Liver (tissue), 9 donors: ENCODE data around the gene PIK3CG. TPM values are rescaled to one million over a fixed set of nuclear protein-coding genes. Genes with fewer than 3 reads are reported as not detected.

Source experiments
- DNase-seq: peaks from one replicate; pipeline ENCODE4 v3.0.0-alpha.2; 2017; ENCODE audit warnings: low spot score
- H3K27ac ChIP-seq, 2 donors: one replicate each; pipeline ENCODE4 v1.7.0; 2013; ENCODE audit warnings: inconsistent platforms in 2 of 2, low read length in 2 of 2, control low read depth in 1 of 2, low read depth in 1 of 2, mild to moderate bottlenecking in 1 of 2
- H3K27me3 ChIP-seq, 4 donors: one replicate each; pipeline versions ENCODE4 v1.6.1 to v1.7.0; 2013; ENCODE audit warnings: low read length in 3 of 4, inconsistent platforms in 1 of 4, mild to moderate bottlenecking in 1 of 4, moderate library complexity in 1 of 4; ENCODE audit not compliant: control insufficient read depth in 4 of 4, insufficient read depth in 4 of 4
- H3K36me3 ChIP-seq, 4 donors: one replicate each; pipeline versions ENCODE4 v1.6.1 to v1.7.0; 2013; ENCODE audit warnings: low read length in 3 of 4, mild to moderate bottlenecking in 3 of 4, low read depth in 1 of 4, moderate library complexity in 1 of 4; ENCODE audit not compliant: control insufficient read depth in 4 of 4, insufficient read depth in 3 of 4
- H3K4me1 ChIP-seq, 4 donors: one replicate each; pipeline versions ENCODE4 v1.6.1 to v1.7.0; 2013; ENCODE audit warnings: low read length in 3 of 4, mild to moderate bottlenecking in 3 of 4, moderate library complexity in 1 of 4; ENCODE audit not compliant: control insufficient read depth in 4 of 4, insufficient read depth in 4 of 4
- H3K4me3 ChIP-seq, 3 donors: one replicate each; pipeline versions ENCODE4 v1.6.1 to v1.7.0; 2013; ENCODE audit warnings: low read length in 3 of 3, control low read depth in 1 of 3, low read depth in 1 of 3, mild to moderate bottlenecking in 1 of 3
- H3K9ac ChIP-seq, 2 donors: one replicate each; pipeline ENCODE4 v1.7.0; 2013; ENCODE audit warnings: low read length in 2 of 2, mild to moderate bottlenecking in 2 of 2, moderate library complexity in 2 of 2, control low read depth in 1 of 2, low read depth in 1 of 2
- H3K9me3 ChIP-seq, 4 donors: one replicate each; pipeline versions ENCODE4 v1.6.1 to v1.7.0; 2013; ENCODE audit warnings: low read length in 3 of 4; ENCODE audit not compliant: control insufficient read depth in 4 of 4
- FOXA1 ChIP-seq: IDR thresholded peaks from 2 replicates; pipeline ENCODE4 v1.6.1; 2016; ENCODE audit warnings: antibody characterized with exemption
- FOXA2 ChIP-seq: IDR thresholded peaks from 2 replicates; pipeline ENCODE4 v1.6.1; 2016; ENCODE audit warnings: antibody characterized with exemption
- GABPA ChIP-seq, 2 donors: IDR thresholded peaks in 1 of 2; conservative IDR thresholded peaks in 1 of 2; 2 replicates each; pipeline ENCODE4 v1.6.1; 2016; ENCODE audit warnings: antibody characterized with exemption in 2 of 2, mild to moderate bottlenecking in 1 of 2, moderate library complexity in 1 of 2
- HNF4A ChIP-seq, 2 donors: conservative IDR thresholded peaks; 2 replicates each; pipeline ENCODE4 v1.6.1; 2016; ENCODE audit warnings: antibody characterized with exemption in 2 of 2, mild to moderate bottlenecking in 2 of 2
- HNF4G ChIP-seq: IDR thresholded peaks from 2 replicates; pipeline ENCODE4 v1.6.1; 2016; ENCODE audit warnings: antibody characterized with exemption
- JUND ChIP-seq, 2 donors: IDR thresholded peaks; 2 replicates each; pipeline ENCODE4 v1.6.1; 2016; ENCODE audit warnings: antibody characterized with exemption in 2 of 2
- NR2F2 ChIP-seq: IDR thresholded peaks from 2 replicates; pipeline ENCODE4 v1.6.1; 2016; ENCODE audit warnings: antibody characterized with exemption
- RAD21 ChIP-seq, 2 donors: IDR thresholded peaks; 2 replicates each; pipeline ENCODE4 v1.6.1; 2016; ENCODE audit warnings: antibody characterized with exemption in 2 of 2, mild to moderate bottlenecking in 2 of 2
- RXRA ChIP-seq, 2 donors: IDR thresholded peaks; 2 replicates each; pipeline ENCODE4 v1.6.1; 2017 to 2018; ENCODE audit warnings: antibody characterized with exemption in 2 of 2, mild to moderate bottlenecking in 1 of 2
- SP1 ChIP-seq: IDR thresholded peaks from 2 replicates; pipeline ENCODE4 v1.6.1; 2018; ENCODE audit warnings: antibody characterized with exemption, mild to moderate bottlenecking
- TAF1 ChIP-seq: conservative IDR thresholded peaks from 2 replicates; pipeline ENCODE4 v1.6.1; 2016; ENCODE audit warnings: antibody characterized with exemption, mild to moderate bottlenecking
- YY1 ChIP-seq: IDR thresholded peaks from 2 replicates; pipeline ENCODE4 v1.6.1; 2016; ENCODE audit warnings: antibody characterized with exemption, mild to moderate bottlenecking
- WGBS: extraction: QIAGEN DNeasy Blood & Tissue Kit; methylation state at CpG from one replicate; pipeline ENCODE4 v1.1.7; 2013; 5-methylcytosine and 5-hydroxymethylcytosine counted together
- polyA plus RNA-seq, 2 donors: library from polyadenylated mRNA; stranded (reverse) in 1 of 2; unstranded in 1 of 2; fragments of 200-250 nt in 1 of 2; fragments of >200 nt in 1 of 2; fragmentation: Nextera tagmentation in 1 of 2; extraction: Ambion mirVana in 1 of 2; gene quantifications; one replicate each; pipeline versions ENCODE4 v1.2.1 to v1.2.3, GENCODE V29; 2013 to 2015
- total RNA-seq, 2 donors: library from RNA; depleted of rRNA; stranded (reverse); fragments of >200 nt; gene quantifications; one replicate each; pipeline ENCODE4 v1.2.3, GENCODE V29; 2014
- TF ChIP-seq, protein P1 (sequence below): IDR thresholded peaks from 2 replicates; pipeline ENCODE4 v1.6.1; 2016; ENCODE audit warnings: antibody characterized with exemption
- TF ChIP-seq, protein P2 (sequence below): IDR thresholded peaks from 2 replicates; pipeline ENCODE4 v1.6.1; 2016; ENCODE audit warnings: antibody characterized with exemption
- TF ChIP-seq, protein P3 (sequence below): IDR thresholded peaks from 2 replicates; pipeline ENCODE4 v1.6.1; 2016; ENCODE audit warnings: antibody characterized with exemption
- TF ChIP-seq, protein P4 (sequence below): fragments of 150-350 bp; IDR thresholded peaks from 2 replicates; pipeline ENCODE4 v1.5.1; 2017; ENCODE audit warnings: improper control_type of control experiment, low read depth, low read length; ENCODE audit not compliant: missing input control
- donor health status: healthy.
- donor health status: healthy.
- donor health status: healthy.
- donor health status: healthy.
- donor health status: healthy.

The PIK3CG gene
- total and polyA plus RNA-seq, 4 donors = 0.36 to 4.1 (median 1.3) TPM

DNA sequence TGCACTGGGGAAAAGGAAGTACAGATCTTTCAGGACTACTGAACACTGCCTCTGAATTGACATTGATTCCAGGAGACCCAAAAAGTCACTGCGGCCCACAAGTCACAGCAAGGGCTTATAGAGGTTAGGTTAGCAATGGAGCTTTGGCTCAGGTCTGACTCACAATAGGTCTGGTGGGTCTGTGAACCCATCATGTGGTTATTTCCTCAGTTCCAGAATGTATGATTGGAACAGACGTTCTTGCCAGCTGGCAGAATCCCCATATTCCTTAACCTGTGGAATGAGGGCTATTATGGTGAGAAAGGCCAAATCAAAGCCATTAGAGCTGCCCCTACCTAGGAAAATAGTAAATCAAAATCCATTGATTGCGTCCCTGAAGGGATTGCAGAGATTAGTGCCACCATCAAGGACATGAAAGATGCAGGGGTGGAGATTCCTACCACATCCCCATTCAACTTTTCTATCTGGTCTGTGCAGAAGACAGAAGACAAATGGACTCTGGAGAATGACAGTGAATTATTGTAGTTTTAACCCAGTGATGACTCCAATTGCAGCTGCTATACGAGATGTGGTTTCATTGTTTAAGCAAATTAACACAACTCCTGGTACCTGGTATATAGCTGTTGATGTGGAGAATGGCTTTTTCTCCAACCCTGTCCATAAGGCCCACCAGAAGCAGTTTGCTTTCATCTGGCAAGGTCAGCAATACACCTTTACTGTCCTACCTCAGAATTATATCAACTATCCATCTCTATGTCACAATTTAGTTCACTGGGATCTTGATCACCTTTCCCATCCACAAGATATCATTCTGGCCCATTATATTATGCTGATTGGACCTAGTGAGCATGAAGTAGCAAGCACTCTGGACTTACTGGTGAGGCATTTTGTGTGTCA is 44.5 kb upstream of the PIK3CG start:
- no peak for DNase-seq
- no peak overlapping the region for H3K9ac ChIP-seq
- H3K27me3 ChIP-seq = no peaks in the 10 kb centered on the region
- TF ChIP-seq HNF4A (conservative IDR thresholded peaks at IDR 0.05) = no peak
- no peaks in the 10 kb centered on the region for H3K4me1 ChIP-seq
- H3K9me3 ChIP-seq = no peaks in the 10 kb centered on the region
- H3K27ac ChIP-seq = no peak overlapping the region
- H3K36me3 ChIP-seq = no peaks in the 10 kb centered on the region
- WGBS = 82% methylated on average over 4 of the region's 4 CpGs
- H3K4me3 ChIP-seq = no peak overlapping the region

DNA sequence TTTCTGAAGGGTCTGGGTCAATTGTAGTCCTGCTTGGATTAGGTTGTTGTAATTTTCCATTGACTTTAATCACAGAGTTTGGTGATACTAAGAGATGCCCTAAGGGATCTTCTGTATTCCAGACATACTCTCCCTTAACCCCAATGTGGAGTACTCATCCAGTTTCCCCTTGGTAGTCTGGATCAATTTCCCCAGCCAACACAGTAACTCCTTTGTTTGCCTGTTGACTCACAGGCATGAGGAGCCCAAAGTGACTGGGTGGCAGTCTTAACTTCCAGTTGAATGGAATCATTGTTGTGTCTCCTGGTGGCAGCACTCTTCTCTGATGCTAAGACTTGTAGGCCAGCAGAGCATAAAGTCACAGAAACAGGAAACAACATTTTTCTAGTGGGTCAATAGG is 41.5 kb upstream of the PIK3CG start:
- TF ChIP-seq JUND (IDR thresholded peaks at IDR 0.05) (no peak), GABPA (IDR thresholded peaks at IDR 0.05 in 1 of 2, conservative IDR thresholded peaks at IDR 0.05 in 1 of 2) (no peak), NR2F2 (no peak), RAD21 (IDR thresholded peaks at IDR 0.05) (no peak), SP1 (no peak), HNF4G (no peak), HNF4A (conservative IDR thresholded peaks at IDR 0.05) (no peak), FOXA2 (no peak), TAF1 (no peak), RXRA (IDR thresholded peaks at IDR 0.05) (no peak), FOXA1 (no peak), YY1 (no peak)
- TF ChIP-seq, protein P1, sequence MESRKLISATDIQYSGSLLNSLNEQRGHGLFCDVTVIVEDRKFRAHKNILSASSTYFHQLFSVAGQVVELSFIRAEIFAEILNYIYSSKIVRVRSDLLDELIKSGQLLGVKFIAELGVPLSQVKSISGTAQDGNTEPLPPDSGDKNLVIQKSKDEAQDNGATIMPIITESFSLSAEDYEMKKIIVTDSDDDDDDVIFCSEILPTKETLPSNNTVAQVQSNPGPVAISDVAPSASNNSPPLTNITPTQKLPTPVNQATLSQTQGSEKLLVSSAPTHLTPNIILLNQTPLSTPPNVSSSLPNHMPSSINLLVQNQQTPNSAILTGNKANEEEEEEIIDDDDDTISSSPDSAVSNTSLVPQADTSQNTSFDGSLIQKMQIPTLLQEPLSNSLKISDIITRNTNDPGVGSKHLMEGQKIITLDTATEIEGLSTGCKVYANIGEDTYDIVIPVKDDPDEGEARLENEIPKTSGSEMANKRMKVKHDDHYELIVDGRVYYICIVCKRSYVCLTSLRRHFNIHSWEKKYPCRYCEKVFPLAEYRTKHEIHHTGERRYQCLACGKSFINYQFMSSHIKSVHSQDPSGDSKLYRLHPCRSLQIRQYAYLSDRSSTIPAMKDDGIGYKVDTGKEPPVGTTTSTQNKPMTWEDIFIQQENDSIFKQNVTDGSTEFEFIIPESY = no peak
- TF ChIP-seq, protein P2, sequence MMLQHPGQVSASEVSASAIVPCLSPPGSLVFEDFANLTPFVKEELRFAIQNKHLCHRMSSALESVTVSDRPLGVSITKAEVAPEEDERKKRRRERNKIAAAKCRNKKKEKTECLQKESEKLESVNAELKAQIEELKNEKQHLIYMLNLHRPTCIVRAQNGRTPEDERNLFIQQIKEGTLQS = no peak
- Histone ChIP-seq H3K9me3 (no peaks in the 10 kb centered on the region), H3K27me3 (no peaks in the 10 kb centered on the region), H3K36me3 (no peaks in the 10 kb centered on the region), H3K4me3 (no peak overlapping the region), H3K27ac (no peak overlapping the region), H3K4me1 (no peaks in the 10 kb centered on the region), H3K9ac (no peak overlapping the region)
- no peak for DNase-seq

DNA sequence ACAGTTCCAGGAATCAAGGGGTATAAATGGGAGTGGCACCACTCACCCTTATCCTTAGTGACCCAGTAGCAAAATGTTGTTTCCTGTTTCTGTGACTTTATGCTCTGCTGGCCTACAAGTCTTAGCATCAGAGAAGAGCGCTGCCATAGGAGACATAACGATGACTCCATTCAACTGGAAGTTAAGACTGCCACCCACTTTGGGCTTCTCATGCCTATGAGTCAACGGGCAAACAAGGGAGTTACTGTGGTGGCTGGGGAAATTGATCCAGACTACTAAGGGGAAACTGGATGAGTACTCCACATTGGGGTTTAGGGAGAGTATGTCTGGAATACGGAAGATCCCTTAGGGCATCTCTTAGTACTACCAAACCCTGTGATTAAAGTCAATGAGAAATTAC is 40.6 kb upstream of the PIK3CG start:
- 91% methylated on average over 4 of the region's 4 CpGs for WGBS
- H3K9me3 ChIP-seq = peaks cover 0 to 5% (median 3%) of the 10 kb centered on the region in 4 donors

More for the DNA sequence above, 40.6 kb upstream of the PIK3CG start:
- DNase-seq = no peak
- H3K27ac ChIP-seq = no peak overlapping the region
- H3K4me3 ChIP-seq = no peak overlapping the region
- H3K36me3 ChIP-seq = no peaks in the 10 kb centered on the region
- TF ChIP-seq FOXA1 (no peak), GABPA (IDR thresholded peaks at IDR 0.05 in 1 of 2, conservative IDR thresholded peaks at IDR 0.05 in 1 of 2) (no peak), TAF1 (no peak), NR2F2 (no peak), YY1 (no peak), HNF4A (conservative IDR thresholded peaks at IDR 0.05) (no peak)
- TF ChIP-seq, protein P3, sequence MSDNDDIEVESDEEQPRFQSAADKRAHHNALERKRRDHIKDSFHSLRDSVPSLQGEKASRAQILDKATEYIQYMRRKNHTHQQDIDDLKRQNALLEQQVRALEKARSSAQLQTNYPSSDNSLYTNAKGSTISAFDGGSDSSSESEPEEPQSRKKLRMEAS = no peak
- TF ChIP-seq, protein P4, sequence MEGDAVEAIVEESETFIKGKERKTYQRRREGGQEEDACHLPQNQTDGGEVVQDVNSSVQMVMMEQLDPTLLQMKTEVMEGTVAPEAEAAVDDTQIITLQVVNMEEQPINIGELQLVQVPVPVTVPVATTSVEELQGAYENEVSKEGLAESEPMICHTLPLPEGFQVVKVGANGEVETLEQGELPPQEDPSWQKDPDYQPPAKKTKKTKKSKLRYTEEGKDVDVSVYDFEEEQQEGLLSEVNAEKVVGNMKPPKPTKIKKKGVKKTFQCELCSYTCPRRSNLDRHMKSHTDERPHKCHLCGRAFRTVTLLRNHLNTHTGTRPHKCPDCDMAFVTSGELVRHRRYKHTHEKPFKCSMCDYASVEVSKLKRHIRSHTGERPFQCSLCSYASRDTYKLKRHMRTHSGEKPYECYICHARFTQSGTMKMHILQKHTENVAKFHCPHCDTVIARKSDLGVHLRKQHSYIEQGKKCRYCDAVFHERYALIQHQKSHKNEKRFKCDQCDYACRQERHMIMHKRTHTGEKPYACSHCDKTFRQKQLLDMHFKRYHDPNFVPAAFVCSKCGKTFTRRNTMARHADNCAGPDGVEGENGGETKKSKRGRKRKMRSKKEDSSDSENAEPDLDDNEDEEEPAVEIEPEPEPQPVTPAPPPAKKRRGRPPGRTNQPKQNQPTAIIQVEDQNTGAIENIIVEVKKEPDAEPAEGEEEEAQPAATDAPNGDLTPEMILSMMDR = no peak
- TF ChIP-seq, protein P2 = no peak
- TF ChIP-seq, protein P1 = no peak
- H3K9ac ChIP-seq = no peak overlapping the region
- no peaks in the 10 kb centered on the region for H3K27me3 ChIP-seq
- no peaks in the 10 kb centered on the region for H3K4me1 ChIP-seq
